Keratinocyte (primary cell): ENCODE measurements around the gene RPRD1B. TPM values are rescaled to one million over a fixed set of nuclear protein-coding genes. Genes with fewer than 3 reads are reported as not detected.

Experiments
- DNase-seq: peaks from one replicate; pipeline ENCODE4 v3.0.0-alpha.2; 2011; ENCODE audit warnings: low read depth, missing footprints, low spot score
- FAIRE-seq: peaks from 2 replicates; lab custom pipeline; 2011; peaks lifted over from hg19 to GRCh38; lab: Jason Lieb, UNC
- H2AFZ ChIP-seq: 2 replicates; pipeline ENCODE4 v1.6.0; 2012; ENCODE audit warnings: low read length, control low read depth, inconsistent platforms; ENCODE audit not compliant: control insufficient read depth
- H3K27ac ChIP-seq: 2 replicates; pipeline ENCODE4 v1.5.1; 2011; ENCODE audit warnings: low read length; ENCODE audit not compliant: control insufficient read depth, insufficient read depth
- H3K27me3 ChIP-seq: 3 replicates; pipeline ENCODE4 v1.6.0; 2011; ENCODE audit warnings: low read length; ENCODE audit not compliant: control insufficient read depth, insufficient read depth; ENCODE audit errors: extremely low read depth
- H3K36me3 ChIP-seq, 2 experiments: 2 replicates in 1 of 2; 3 replicates in 1 of 2; pipeline ENCODE4 v1.5.1; 2011; ENCODE audit warnings: low read length in 2 of 2, mild to moderate bottlenecking in 1 of 2; ENCODE audit not compliant: control insufficient read depth in 2 of 2, insufficient read depth in 2 of 2; ENCODE audit errors: extremely low read depth in 1 of 2
- H3K4me1 ChIP-seq: 3 replicates; pipeline ENCODE4 v1.5.1; 2011; ENCODE audit warnings: low read length; ENCODE audit not compliant: control insufficient read depth, insufficient read depth; ENCODE audit errors: extremely low read depth
- H3K4me2 ChIP-seq: 3 replicates; pipeline ENCODE4 v1.6.0; 2011; ENCODE audit warnings: low read depth, low read length; ENCODE audit not compliant: control insufficient read depth, insufficient read depth; ENCODE audit errors: extremely low read depth
- H3K4me3 ChIP-seq, 3 experiments: fragments of 200-600 bp in 1 of 3; sonication (generic) in 1 of 3; 2 replicates in 2 of 3; 3 replicates in 1 of 3; pipeline ENCODE4 v1.5.1; 2011 to 2016; ENCODE audit warnings: low read length in 3 of 3, mild to moderate bottlenecking in 3 of 3, control low read depth in 2 of 3, inconsistent platforms in 1 of 3, low read depth in 1 of 3, mixed read lengths in 1 of 3, mixed run types in 1 of 3, moderate library complexity in 1 of 3; ENCODE audit not compliant: control insufficient read depth in 2 of 3, insufficient read depth in 2 of 3; ENCODE audit errors: extremely low read depth in 1 of 3
- H3K79me2 ChIP-seq: 2 replicates; pipeline ENCODE4 v1.6.0; 2012; ENCODE audit warnings: low read length; ENCODE audit not compliant: control insufficient read depth, insufficient read depth
- H3K9ac ChIP-seq: 3 replicates; pipeline ENCODE4 v1.6.0; 2011; ENCODE audit warnings: low read length; ENCODE audit not compliant: control insufficient read depth, insufficient read depth; ENCODE audit errors: extremely low read depth
- H3K9me1 ChIP-seq: 3 replicates; pipeline ENCODE4 v1.6.0; 2011; ENCODE audit warnings: low read length; ENCODE audit not compliant: control insufficient read depth, insufficient read depth; ENCODE audit errors: extremely low read depth
- H3K9me3 ChIP-seq: 2 replicates; pipeline ENCODE4 v1.5.1; 2012; ENCODE audit warnings: low read depth, low read length; ENCODE audit not compliant: control insufficient read depth
- H4K20me1 ChIP-seq: 3 replicates; pipeline ENCODE4 v1.6.0; 2011; ENCODE audit warnings: low read length; ENCODE audit not compliant: control insufficient read depth, insufficient read depth; ENCODE audit errors: extremely low read depth
- EZH2 ChIP-seq: IDR thresholded peaks from one replicate; pipeline ENCODE4 v1.6.1; 2012; ENCODE audit warnings: inconsistent platforms, mild to moderate bottlenecking, low read length, moderate library complexity
- dilution Hi-C: fragments of 300-500 bp; cut with MboI; formaldehyde crosslinking; loops from one replicate; pipeline ENCODE4 v1.7.0; 2020; ENCODE audit warnings: low sequenced_read_pairs; ENCODE audit not compliant: extremely low pct_ligation_motif_present
- polyA plus RNA-seq, 5 experiments: library from polyadenylated mRNA; depleted of rRNA in 3 of 5; stranded (reverse) in 3 of 5; stranded (forward) in 1 of 5; unstranded in 1 of 5; fragments of >200 nt; gene quantifications; 1 replicate in 1 of 5; 2 replicates in 3 of 5; 3 replicates in 1 of 5; pipeline versions ENCODE4 v1.2.1 to v1.2.3, GENCODE V29; 2011 to 2012; ENCODE audit warnings: missing spikeins in 2 of 5, low read depth in 1 of 5, low replicate concordance in 1 of 5
- TF ChIP-seq, protein P1 (sequence below), 3 experiments: IDR thresholded peaks in 1 of 3; conservative IDR thresholded peaks in 1 of 3; optimal IDR thresholded peaks in 1 of 3; 2 replicates in 2 of 3; 3 replicates in 1 of 3; pipeline versions ENCODE3 to v1.5.1; 2011; ENCODE audit warnings: low read length in 3 of 3, mild to moderate bottlenecking in 3 of 3, moderate library complexity in 2 of 3, control low read depth in 1 of 3, inconsistent platforms in 1 of 3; ENCODE audit not compliant: insufficient read depth in 2 of 3; ENCODE audit errors: extremely low read depth in 1 of 3

The RPRD1B gene
- polyA plus RNA-seq, 1 donor (not counting 4 experiments of a cell fraction or from before 2014, with no cell fraction given), result 19.9 TPM

DNA sequence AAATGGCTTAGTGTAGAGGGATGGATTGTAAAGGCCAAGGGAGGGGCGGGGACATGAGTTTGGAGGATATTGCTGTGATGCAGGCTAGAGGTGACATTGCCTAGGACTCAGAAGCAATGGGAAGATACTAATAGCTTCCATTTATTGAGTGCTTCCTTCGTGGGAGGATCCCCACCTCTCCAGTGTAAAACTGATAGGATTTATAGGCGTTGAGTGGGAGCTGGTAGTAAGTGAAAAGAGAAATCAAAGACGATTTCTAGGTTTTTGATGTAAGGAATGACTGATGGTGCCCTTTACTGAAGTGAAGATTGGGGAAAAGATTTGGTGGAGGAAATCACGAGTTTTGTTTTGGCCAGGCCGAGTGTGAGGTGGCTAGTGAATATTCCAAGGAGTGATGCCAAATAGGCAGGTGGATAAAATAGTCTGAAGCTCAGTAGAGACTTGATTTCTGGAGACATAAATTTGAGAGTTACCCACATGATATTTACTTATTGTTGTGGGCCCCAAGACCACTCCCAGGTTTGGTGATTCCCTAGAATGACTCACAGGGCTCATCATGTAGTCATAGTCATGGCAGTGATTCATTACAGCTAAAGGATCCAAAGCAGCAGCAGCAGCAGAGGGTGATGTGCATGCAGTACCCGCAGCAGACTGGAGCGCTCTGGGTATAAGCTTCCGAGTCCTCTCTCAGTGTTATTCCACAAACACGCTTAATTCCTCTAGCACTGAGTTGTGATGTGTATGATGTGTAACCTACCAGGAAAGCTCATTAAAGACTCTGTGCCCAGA lies 10.2 kb downstream of the RPRD1B start:
- H3K27me3 ChIP-seq, result no peaks in the 10 kb centered on the region
- TF ChIP-seq EZH2, result no peak
- TF ChIP-seq, protein P1, sequence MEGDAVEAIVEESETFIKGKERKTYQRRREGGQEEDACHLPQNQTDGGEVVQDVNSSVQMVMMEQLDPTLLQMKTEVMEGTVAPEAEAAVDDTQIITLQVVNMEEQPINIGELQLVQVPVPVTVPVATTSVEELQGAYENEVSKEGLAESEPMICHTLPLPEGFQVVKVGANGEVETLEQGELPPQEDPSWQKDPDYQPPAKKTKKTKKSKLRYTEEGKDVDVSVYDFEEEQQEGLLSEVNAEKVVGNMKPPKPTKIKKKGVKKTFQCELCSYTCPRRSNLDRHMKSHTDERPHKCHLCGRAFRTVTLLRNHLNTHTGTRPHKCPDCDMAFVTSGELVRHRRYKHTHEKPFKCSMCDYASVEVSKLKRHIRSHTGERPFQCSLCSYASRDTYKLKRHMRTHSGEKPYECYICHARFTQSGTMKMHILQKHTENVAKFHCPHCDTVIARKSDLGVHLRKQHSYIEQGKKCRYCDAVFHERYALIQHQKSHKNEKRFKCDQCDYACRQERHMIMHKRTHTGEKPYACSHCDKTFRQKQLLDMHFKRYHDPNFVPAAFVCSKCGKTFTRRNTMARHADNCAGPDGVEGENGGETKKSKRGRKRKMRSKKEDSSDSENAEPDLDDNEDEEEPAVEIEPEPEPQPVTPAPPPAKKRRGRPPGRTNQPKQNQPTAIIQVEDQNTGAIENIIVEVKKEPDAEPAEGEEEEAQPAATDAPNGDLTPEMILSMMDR (optimal IDR thresholded peaks at IDR 0.05 in 1 of 3, IDR thresholded peaks at IDR 0.05 in 1 of 3, conservative IDR thresholded peaks at IDR 0.05 in 1 of 3; ENCODE audit: extremely low read depth in 1 of 3, insufficient read depth in 2 of 3, low read length in 3 of 3), result peak in 2 of 3 experiments; percentile 17 to 36
- dilution Hi-C loops, result no loop called here
- peak overlapping the region; percentile 77 for H3K27ac ChIP-seq
- H3K9ac ChIP-seq, result peak overlapping the region; percentile 34
- H3K4me2 ChIP-seq, result peak overlapping the region; percentile 42
- H3K36me3 ChIP-seq, result peaks cover 16 to 19% of the 10 kb centered on the region in 2 experiments
- FAIRE-seq (peak; percentile 69), DNase-seq (peak; percentile 73)
- H3K4me1 ChIP-seq, result peaks cover 10% of the 10 kb centered on the region
- H3K9me1 ChIP-seq, result no peaks in the 10 kb centered on the region
- no peak overlapping the region for H3K4me3 ChIP-seq
- H3K79me2 ChIP-seq, result peaks cover 49% of the 10 kb centered on the region
- no peaks in the 10 kb centered on the region for H3K9me3 ChIP-seq
- no peak overlapping the region for H2AFZ ChIP-seq
- H4K20me1 ChIP-seq, result no peaks in the 10 kb centered on the region

GRCh38 chr20:38044685-38045084 lies 11.1 kb downstream of the RPRD1B start:
- H3K79me2 ChIP-seq, result peaks cover 41% of the 10 kb centered on the region
- DNase-seq (no peak), FAIRE-seq (no peak)
- no peaks in the 10 kb centered on the region for H3K27me3 ChIP-seq
- no peak overlapping the region for H3K9ac ChIP-seq
- H3K9me1 ChIP-seq, result peaks cover under 1% of the 10 kb centered on the region
- no peak overlapping the region for H3K4me2 ChIP-seq
- H3K9me3 ChIP-seq, result no peaks in the 10 kb centered on the region
- H3K4me1 ChIP-seq, result peaks cover 16% of the 10 kb centered on the region
- H3K27ac ChIP-seq, result peak overlapping the region; percentile 15
- H4K20me1 ChIP-seq, result no peaks in the 10 kb centered on the region
- H3K4me3 ChIP-seq, result no peak overlapping the region
- dilution Hi-C loops, result no loop called here
- TF ChIP-seq, protein P1 (optimal IDR thresholded peaks at IDR 0.05 in 1 of 3, IDR thresholded peaks at IDR 0.05 in 1 of 3, conservative IDR thresholded peaks at IDR 0.05 in 1 of 3; ENCODE audit: extremely low read depth in 1 of 3, insufficient read depth in 2 of 3, low read length in 3 of 3), result no peak
- TF ChIP-seq EZH2, result no peak
- no peak overlapping the region for H2AFZ ChIP-seq
- peaks cover 15 to 19% of the 10 kb centered on the region in 2 experiments for H3K36me3 ChIP-seq
